ENCODE data around the gene VAV2. TPM values are rescaled to one million over a fixed set of nuclear protein-coding genes. Genes with fewer than 3 reads are reported as not detected.
A peak's percentile ranks its signal among the peaks of the same experiment; 100 is the strongest.

VAV2 gene
- total and polyA plus RNA-seq, 2 experiments from 2014 or later = 8.1 to 28.9 TPM

GRCh38 chr9:133769511-133770075 lies 222.5 kb downstream of the VAV2 start:
- Mint-ChIP-seq H3K27me3 (ENCODE audit: insufficient read depth, low read depth, poor library complexity) (peaks cover 2% of the 10 kb centered on the region), H3K27ac (no peak overlapping the region), H3K9me3 (peaks cover 11% of the 10 kb centered on the region; the same call in 2 of the 3 replicates), H3K4me1 (no peaks in the 10 kb centered on the region), H3K4me3 (no peak overlapping the region), H3K36me3 (ENCODE audit: low read depth) (peaks cover 36% of the 10 kb centered on the region)
- H3K27me3 ChIP-seq (ENCODE audit: insufficient read depth) = no peaks in the 10 kb centered on the region
- no peak overlapping the region for H2AFZ ChIP-seq
- no peak overlapping the region for H3K27ac ChIP-seq (ENCODE audit: low read depth)
- no peaks in the 10 kb centered on the region for H3K79me2 ChIP-seq (replicated peaks; ENCODE audit: insufficient read depth)
- DNase-seq (ENCODE audit: low spot score) (no peak), ATAC-seq (no peak)
- H4K20me1 ChIP-seq (replicated peaks; ENCODE audit: insufficient read depth) = no peaks in the 10 kb centered on the region
- no peaks in the 10 kb centered on the region for H3K36me3 ChIP-seq (ENCODE audit: insufficient read depth)
- no peaks in the 10 kb centered on the region for H3K4me1 ChIP-seq (ENCODE audit: insufficient read depth)
- no peaks in the 10 kb centered on the region for H3F3A ChIP-seq (replicated peaks; ENCODE audit: low read depth)
- H3K4me3 ChIP-seq = no peak overlapping the region
- no peaks in the 10 kb centered on the region for H3K9me2 ChIP-seq (ENCODE audit: insufficient read depth)
- no peak for TF ChIP-seq EZH2phosphoT487 (IDR thresholded peaks at IDR 0.05; ENCODE audit: unreplicated experiment)
- TF ChIP-seq REST (IDR thresholded peaks at IDR 0.05; ENCODE audit: unreplicated experiment) = no peak
- TF ChIP-seq STAT1 (IDR thresholded peaks at IDR 0.05; ENCODE audit: unreplicated experiment) = no peak
- no peak for TF ChIP-seq JUNB (IDR thresholded peaks at IDR 0.05; ENCODE audit: unreplicated experiment)
- no peak overlapping the region for H3K4me2 ChIP-seq

- H4K20me1 ChIP-seq (replicated peaks; ENCODE audit: insufficient read depth) = 0 out of 2 replicates have a peak, but pooled peaks cover 3% of the 10 kb centered on the region
- peaks cover 36% of the 10 kb centered on the region for H3K36me3 Mint-ChIP-seq (ENCODE audit: low read depth)
- H3K4me2 ChIP-seq = no peak overlapping the region
- H3K9me2 ChIP-seq (ENCODE audit: insufficient read depth) = no peaks in the 10 kb centered on the region
- no peaks in the 10 kb centered on the region for H3F3A ChIP-seq (replicated peaks; ENCODE audit: low read depth)
- no peak overlapping the region for H3K27ac Mint-ChIP-seq
- peaks cover 11% of the 10 kb centered on the region; the same call in 2 of the 3 replicates for H3K9me3 Mint-ChIP-seq
- peaks cover 4% of the 10 kb centered on the region for H3K27me3 Mint-ChIP-seq (ENCODE audit: insufficient read depth, low read depth, poor library complexity)
- no peak overlapping the region for H2AFZ ChIP-seq
- no peaks in the 10 kb centered on the region for H3K79me2 ChIP-seq (replicated peaks; ENCODE audit: insufficient read depth)
- H3K4me3 ChIP-seq = no peak overlapping the region
- no peaks in the 10 kb centered on the region for H3K36me3 ChIP-seq (ENCODE audit: insufficient read depth)
- H3K27ac ChIP-seq (ENCODE audit: low read depth) = no peak overlapping the region
- H3K27me3 ChIP-seq (ENCODE audit: insufficient read depth) = no peaks in the 10 kb centered on the region
- H3K4me3 Mint-ChIP-seq = no peak overlapping the region
- no peak for TF ChIP-seq EZH2phosphoT487 (IDR thresholded peaks at IDR 0.05; ENCODE audit: unreplicated experiment)
- TF ChIP-seq CTCF (conservative IDR thresholded peaks at IDR 0.05; ENCODE audit: low read depth in 2 of 2) = peak; percentile 26 to 74
- ATAC-seq (peak; percentile 76), DNase-seq (ENCODE audit: low spot score) (peak; percentile 53)
- no peaks in the 10 kb centered on the region for H3K4me1 ChIP-seq (ENCODE audit: insufficient read depth)
- H3K4me1 Mint-ChIP-seq = no peaks in the 10 kb centered on the region
Observed at GRCh38 chr9:133768859-133769510, 223.1 kb downstream of the VAV2 start.

Data from GM23338 (cell line).